GM12878 (cell line): Measurements from ENCODE around the gene NFKBIZ. TPM values are rescaled to one million over a fixed set of nuclear protein-coding genes. Genes with fewer than 3 reads are reported as not detected.

Experiments used
- ATAC-seq: fragments of 200-7000 bp; cut with Tn5 transposase; 3 replicates; pipeline ENCODE4 v1.9.1; 2020; ENCODE audit warnings: mild to moderate bottlenecking, moderate library complexity
- BruUV-seq: library from RNA; stranded (reverse); fragments of 400-500 nt; replicated peaks from 2 replicates; lab custom pipeline; 2021; lab: Mats Ljungman, UMichigan
- CTCF ChIA-PET: fragments of 300-600 bp; sonication (Branson Sonifier 250); formaldehyde crosslinking; extraction: SDS; loops from one replicate; lab custom pipeline; 2021; ENCODE audit warnings: inconsistent platforms; lab: Yijun Ruan, JAX
- POLR2A ChIA-PET: fragments of 350-600 bp; formaldehyde crosslinking; extraction: SDS; loops from one replicate; lab custom pipeline; 2021; ENCODE audit warnings: inconsistent platforms; lab: Charles Lee
- RAD21 ChIA-PET: fragments of 300-600 bp; sonication (Branson Sonifier 250); formaldehyde crosslinking; loops from one replicate; lab custom pipeline; 2023; ENCODE audit warnings: antibody characterized with exemption; ENCODE audit not compliant: unreplicated experiment; lab: Charles Lee
- SMC1A ChIA-PET: fragments of 300-600 bp; sonication (Branson Sonifier 250); formaldehyde crosslinking; loops from one replicate; lab custom pipeline; 2023; ENCODE audit not compliant: unreplicated experiment, uncharacterized antibody; lab: Charles Lee
- DNase-seq: peaks from one replicate; pipeline ENCODE4 v3.0.0-alpha.2; 2011; ENCODE audit warnings: low read depth, low spot score
- FAIRE-seq: peaks from 3 replicates; lab custom pipeline; 2011; peaks lifted over from hg19 to GRCh38; lab: Jason Lieb, UNC
- H2AFZ ChIP-seq: 2 replicates; pipeline ENCODE4 v1.6.0; 2011; ENCODE audit warnings: low read depth, low read length, control low read depth; ENCODE audit not compliant: control insufficient read depth
- H3K27ac ChIP-seq: 2 replicates; pipeline ENCODE4 v1.5.1; 2011; ENCODE audit warnings: control low read depth; ENCODE audit not compliant: control insufficient read depth, insufficient read depth
- H3K27me3 ChIP-seq, 2 experiments: replicated peaks in 1 of 2; 2 replicates each; pipeline versions ENCODE4 v1.6.0 to v1.6.1; 2011; ENCODE audit warnings: low read length in 1 of 2; ENCODE audit not compliant: control insufficient read depth in 2 of 2, insufficient read depth in 2 of 2
- H3K36me3 ChIP-seq, 2 experiments: 2 replicates each; pipeline ENCODE4 v1.5.1; 2011; ENCODE audit warnings: low read length in 1 of 2; ENCODE audit not compliant: control insufficient read depth in 2 of 2, insufficient read depth in 2 of 2
- H3K4me1 ChIP-seq: 2 replicates; pipeline ENCODE4 v1.6.1; 2011; ENCODE audit warnings: mild to moderate bottlenecking, low read length, moderate library complexity, mixed read lengths; ENCODE audit not compliant: control insufficient read depth, insufficient read depth
- H3K4me2 ChIP-seq: 2 replicates; pipeline ENCODE4 v1.6.0; 2011; ENCODE audit warnings: control low read depth; ENCODE audit not compliant: control insufficient read depth, insufficient read depth
- H3K4me3 ChIP-seq: fragments of 200-600 bp; sonication (generic); 2 replicates; pipeline ENCODE4 v1.5.1; 2016
- H3K79me2 ChIP-seq: 2 replicates; pipeline ENCODE4 v1.6.0; 2011; ENCODE audit warnings: low read length; ENCODE audit not compliant: control insufficient read depth, insufficient read depth
- H3K9ac ChIP-seq: 2 replicates; pipeline ENCODE4 v1.8.0; 2011; ENCODE audit warnings: low read length, control low read depth, mixed read lengths; ENCODE audit not compliant: control insufficient read depth, insufficient read depth
- H3K9me3 ChIP-seq: replicated peaks from 3 replicates; pipeline ENCODE4 v1.5.1; 2011; ENCODE audit warnings: mild to moderate bottlenecking, low read length; ENCODE audit not compliant: control insufficient read depth, insufficient read depth
- H4K20me1 ChIP-seq: 2 replicates; pipeline ENCODE4 v1.6.0; 2011; ENCODE audit not compliant: control insufficient read depth, insufficient read depth
- ATF7 ChIP-seq: fragments of 450-650 bp; IDR thresholded peaks from 2 replicates; pipeline ENCODE4 v1.6.1; 2016; ENCODE audit warnings: low read depth, mild to moderate bottlenecking
- CBX5 ChIP-seq: sonication (generic); IDR thresholded peaks from 2 replicates; pipeline ENCODE4 v1.6.1; 2016; ENCODE audit warnings: low read depth, moderate library complexity, mild to moderate bottlenecking, inconsistent platforms
- KDM1A ChIP-seq: fragments of 200-600 bp; sonication (generic); IDR thresholded peaks from 2 replicates; pipeline ENCODE4 v1.6.1; 2016; ENCODE audit warnings: borderline replicate concordance
- NBN ChIP-seq: fragments of 450-650 bp; IDR thresholded peaks from 2 replicates; pipeline ENCODE4 v1.6.1; 2016
- POU2F2 ChIP-seq: IDR thresholded peaks from 3 replicates; pipeline ENCODE4 v1.6.1; 2011; ENCODE audit warnings: low read depth, mild to moderate bottlenecking, low read length, borderline replicate concordance
- RBBP5 ChIP-seq: fragments of 200-600 bp; sonication (generic); conservative IDR thresholded peaks from 2 replicates; pipeline ENCODE4 v1.6.1; 2016
- RCOR1 ChIP-seq: conservative IDR thresholded peaks from 2 replicates; pipeline ENCODE4 v1.6.1; 2012; ENCODE audit warnings: low read depth, low read length, improper control_type of control experiment
- SMAD5 ChIP-seq: IDR thresholded peaks from 2 replicates; pipeline ENCODE4 v1.6.1; 2016; ENCODE audit warnings: antibody characterized with exemption, low read depth
- SMC3 ChIP-seq: IDR thresholded peaks from 2 replicates; pipeline ENCODE4 v1.6.1; 2011; ENCODE audit warnings: low read length, improper control_type of control experiment, borderline replicate concordance
- whole genome bisulfite sequencing: methylation state at CpG from one replicate; pipeline ENCODE4 v1.1.6; 2016; ENCODE audit warnings: low lambda C conversion rate; ENCODE audit not compliant: insufficient replicate concordance, insufficient coverage; ENCODE audit errors: missing lambda C conversion rate; 5-methylcytosine and 5-hydroxymethylcytosine counted together
- in situ Hi-C: fragments of 300-500 bp; cut with MboI; formaldehyde crosslinking; loops from 9 replicates; pipeline ENCODE4 v1.14.3; 2018; ENCODE audit warnings: mixed read lengths
- intact Hi-C: fragments of 100-400 bp; cut with micrococcal nuclease; formaldehyde crosslinking; loops from one replicate; pipeline ENCODE4 v1.14.2; 2022; ENCODE audit not compliant: unreplicated experiment
- polyA plus RNA-seq, 11 experiments: library from polyadenylated mRNA; depleted of rRNA in 4 of 11; unstranded in 6 of 11; stranded (reverse) in 5 of 11; fragments of >200 nt; fragmentation: Nextera tagmentation in 4 of 11; fragmentation: Illumina TruSeq in 1 of 11; extraction: Ambion mirVana in 4 of 11; extraction: Trizol in 1 of 11; gene quantifications; 1 replicate in 1 of 11; 2 replicates in 10 of 11; pipeline versions ENCODE4 v1.2.1 to v1.2.3, GENCODE V29; 2011 to 2016; ENCODE audit warnings: inconsistent platforms in 2 of 11, missing spikeins in 2 of 11, low read depth in 1 of 11
- total RNA-seq, 4 experiments: library from RNA; depleted of rRNA in 3 of 4; stranded (reverse); fragments of >200 nt in 3 of 4; fragmentation: Illumina TruSeq in 1 of 4; extraction: Trizol in 1 of 4; gene quantifications; 2 replicates each; pipeline versions ENCODE4 v1.2.1 to v1.2.3, GENCODE V29; 2013 to 2021
- TF ChIP-seq, protein P1 (sequence below): fragments of 450-650 bp; IDR thresholded peaks from 2 replicates; pipeline ENCODE4 v1.6.1; 2017; ENCODE audit warnings: low read depth, mild to moderate bottlenecking, moderate library complexity
- TF ChIP-seq, protein P2 (sequence below): IDR thresholded peaks from 2 replicates; pipeline ENCODE4 v1.6.1; 2011; ENCODE audit warnings: low read depth, mild to moderate bottlenecking, low read length, moderate library complexity, borderline replicate concordance; ENCODE audit errors: extremely low read depth
- TF ChIP-seq, protein P3 (sequence below): IDR thresholded peaks from 2 replicates; pipeline ENCODE4 v1.6.1; 2011; ENCODE audit warnings: low read depth, low read length, improper control_type of control experiment, borderline replicate concordance
- TF ChIP-seq, protein P4 (sequence below): fragments of 450-650 bp; formaldehyde crosslinking; IDR thresholded peaks from 2 replicates; pipeline ENCODE4 v1.5.0; 2022; ENCODE audit warnings: mild to moderate bottlenecking, missing genetic modification characterization
- TF ChIP-seq, protein P5 (sequence below): fragments of 450-650 bp; IDR thresholded peaks from 2 replicates; pipeline ENCODE4 v1.6.1; 2017; ENCODE audit warnings: mild to moderate bottlenecking, moderate library complexity

The NFKBIZ gene
- total and polyA plus RNA-seq, 10 of the 15 experiments (the other 5 are each of a cell fraction or from before 2014, with no cell fraction given) = 6.3 to 53.8 (median 17.3) TPM

DNA sequence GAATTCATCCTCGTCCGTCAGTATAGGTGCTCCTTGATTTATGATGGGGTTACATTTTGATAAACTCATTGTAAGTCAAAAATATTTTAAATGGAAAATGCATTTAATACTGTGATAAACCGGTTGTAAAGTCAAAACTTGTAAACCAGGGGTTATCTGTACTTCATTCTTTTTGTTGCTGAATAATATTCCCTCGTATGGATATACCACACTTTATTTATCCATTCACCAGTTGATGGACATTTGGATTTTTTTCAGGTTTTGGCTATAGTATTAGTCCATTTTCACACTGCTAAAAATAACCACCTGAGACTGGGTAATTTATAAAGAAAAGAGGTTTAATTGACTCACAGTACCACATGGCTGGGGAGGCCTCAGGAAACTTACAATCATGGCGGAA, 47.7 kb downstream of the NFKBIZ start:
- intact Hi-C loops = no loop called here
- no peak overlapping the region for H3K27ac ChIP-seq
- peaks cover 24% of the 10 kb centered on the region for H3K4me1 ChIP-seq
- TF ChIP-seq, protein P1, sequence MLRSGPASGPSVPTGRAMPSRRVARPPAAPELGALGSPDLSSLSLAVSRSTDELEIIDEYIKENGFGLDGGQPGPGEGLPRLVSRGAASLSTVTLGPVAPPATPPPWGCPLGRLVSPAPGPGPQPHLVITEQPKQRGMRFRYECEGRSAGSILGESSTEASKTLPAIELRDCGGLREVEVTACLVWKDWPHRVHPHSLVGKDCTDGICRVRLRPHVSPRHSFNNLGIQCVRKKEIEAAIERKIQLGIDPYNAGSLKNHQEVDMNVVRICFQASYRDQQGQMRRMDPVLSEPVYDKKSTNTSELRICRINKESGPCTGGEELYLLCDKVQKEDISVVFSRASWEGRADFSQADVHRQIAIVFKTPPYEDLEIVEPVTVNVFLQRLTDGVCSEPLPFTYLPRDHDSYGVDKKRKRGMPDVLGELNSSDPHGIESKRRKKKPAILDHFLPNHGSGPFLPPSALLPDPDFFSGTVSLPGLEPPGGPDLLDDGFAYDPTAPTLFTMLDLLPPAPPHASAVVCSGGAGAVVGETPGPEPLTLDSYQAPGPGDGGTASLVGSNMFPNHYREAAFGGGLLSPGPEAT = no peak
- TF ChIP-seq, protein P2, sequence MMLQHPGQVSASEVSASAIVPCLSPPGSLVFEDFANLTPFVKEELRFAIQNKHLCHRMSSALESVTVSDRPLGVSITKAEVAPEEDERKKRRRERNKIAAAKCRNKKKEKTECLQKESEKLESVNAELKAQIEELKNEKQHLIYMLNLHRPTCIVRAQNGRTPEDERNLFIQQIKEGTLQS = no peak
- TF ChIP-seq SMC3 = no peak
- no peak for TF ChIP-seq SMAD5
- no peak for TF ChIP-seq NBN
- TF ChIP-seq, protein P3, sequence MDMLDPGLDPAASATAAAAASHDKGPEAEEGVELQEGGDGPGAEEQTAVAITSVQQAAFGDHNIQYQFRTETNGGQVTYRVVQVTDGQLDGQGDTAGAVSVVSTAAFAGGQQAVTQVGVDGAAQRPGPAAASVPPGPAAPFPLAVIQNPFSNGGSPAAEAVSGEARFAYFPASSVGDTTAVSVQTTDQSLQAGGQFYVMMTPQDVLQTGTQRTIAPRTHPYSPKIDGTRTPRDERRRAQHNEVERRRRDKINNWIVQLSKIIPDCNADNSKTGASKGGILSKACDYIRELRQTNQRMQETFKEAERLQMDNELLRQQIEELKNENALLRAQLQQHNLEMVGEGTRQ = no peak
- TF ChIP-seq POU2F2 = no peak
- TF ChIP-seq CBX5 = no peak
- no peak for TF ChIP-seq RBBP5
- TF ChIP-seq ATF7 = no peak
- TF ChIP-seq, protein P4, sequence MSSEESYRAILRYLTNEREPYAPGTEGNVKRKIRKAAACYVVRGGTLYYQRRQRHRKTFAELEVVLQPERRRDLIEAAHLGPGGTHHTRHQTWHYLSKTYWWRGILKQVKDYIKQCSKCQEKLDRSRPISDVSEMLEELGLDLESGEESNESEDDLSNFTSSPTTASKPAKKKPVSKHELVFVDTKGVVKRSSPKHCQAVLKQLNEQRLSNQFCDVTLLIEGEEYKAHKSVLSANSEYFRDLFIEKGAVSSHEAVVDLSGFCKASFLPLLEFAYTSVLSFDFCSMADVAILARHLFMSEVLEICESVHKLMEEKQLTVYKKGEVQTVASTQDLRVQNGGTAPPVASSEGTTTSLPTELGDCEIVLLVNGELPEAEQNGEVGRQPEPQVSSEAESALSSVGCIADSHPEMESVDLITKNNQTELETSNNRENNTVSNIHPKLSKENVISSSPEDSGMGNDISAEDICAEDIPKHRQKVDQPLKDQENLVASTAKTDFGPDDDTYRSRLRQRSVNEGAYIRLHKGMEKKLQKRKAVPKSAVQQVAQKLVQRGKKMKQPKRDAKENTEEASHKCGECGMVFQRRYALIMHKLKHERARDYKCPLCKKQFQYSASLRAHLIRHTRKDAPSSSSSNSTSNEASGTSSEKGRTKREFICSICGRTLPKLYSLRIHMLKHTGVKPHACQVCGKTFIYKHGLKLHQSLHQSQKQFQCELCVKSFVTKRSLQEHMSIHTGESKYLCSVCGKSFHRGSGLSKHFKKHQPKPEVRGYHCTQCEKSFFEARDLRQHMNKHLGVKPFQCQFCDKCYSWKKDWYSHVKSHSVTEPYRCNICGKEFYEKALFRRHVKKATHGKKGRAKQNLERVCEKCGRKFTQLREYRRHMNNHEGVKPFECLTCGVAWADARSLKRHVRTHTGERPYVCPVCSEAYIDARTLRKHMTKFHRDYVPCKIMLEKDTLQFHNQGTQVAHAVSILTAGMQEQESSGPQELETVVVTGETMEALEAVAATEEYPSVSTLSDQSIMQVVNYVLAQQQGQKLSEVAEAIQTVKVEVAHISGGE (CRISPR knock-in tag) = no peak
- TF ChIP-seq RCOR1 = no peak
- TF ChIP-seq, protein P5, sequence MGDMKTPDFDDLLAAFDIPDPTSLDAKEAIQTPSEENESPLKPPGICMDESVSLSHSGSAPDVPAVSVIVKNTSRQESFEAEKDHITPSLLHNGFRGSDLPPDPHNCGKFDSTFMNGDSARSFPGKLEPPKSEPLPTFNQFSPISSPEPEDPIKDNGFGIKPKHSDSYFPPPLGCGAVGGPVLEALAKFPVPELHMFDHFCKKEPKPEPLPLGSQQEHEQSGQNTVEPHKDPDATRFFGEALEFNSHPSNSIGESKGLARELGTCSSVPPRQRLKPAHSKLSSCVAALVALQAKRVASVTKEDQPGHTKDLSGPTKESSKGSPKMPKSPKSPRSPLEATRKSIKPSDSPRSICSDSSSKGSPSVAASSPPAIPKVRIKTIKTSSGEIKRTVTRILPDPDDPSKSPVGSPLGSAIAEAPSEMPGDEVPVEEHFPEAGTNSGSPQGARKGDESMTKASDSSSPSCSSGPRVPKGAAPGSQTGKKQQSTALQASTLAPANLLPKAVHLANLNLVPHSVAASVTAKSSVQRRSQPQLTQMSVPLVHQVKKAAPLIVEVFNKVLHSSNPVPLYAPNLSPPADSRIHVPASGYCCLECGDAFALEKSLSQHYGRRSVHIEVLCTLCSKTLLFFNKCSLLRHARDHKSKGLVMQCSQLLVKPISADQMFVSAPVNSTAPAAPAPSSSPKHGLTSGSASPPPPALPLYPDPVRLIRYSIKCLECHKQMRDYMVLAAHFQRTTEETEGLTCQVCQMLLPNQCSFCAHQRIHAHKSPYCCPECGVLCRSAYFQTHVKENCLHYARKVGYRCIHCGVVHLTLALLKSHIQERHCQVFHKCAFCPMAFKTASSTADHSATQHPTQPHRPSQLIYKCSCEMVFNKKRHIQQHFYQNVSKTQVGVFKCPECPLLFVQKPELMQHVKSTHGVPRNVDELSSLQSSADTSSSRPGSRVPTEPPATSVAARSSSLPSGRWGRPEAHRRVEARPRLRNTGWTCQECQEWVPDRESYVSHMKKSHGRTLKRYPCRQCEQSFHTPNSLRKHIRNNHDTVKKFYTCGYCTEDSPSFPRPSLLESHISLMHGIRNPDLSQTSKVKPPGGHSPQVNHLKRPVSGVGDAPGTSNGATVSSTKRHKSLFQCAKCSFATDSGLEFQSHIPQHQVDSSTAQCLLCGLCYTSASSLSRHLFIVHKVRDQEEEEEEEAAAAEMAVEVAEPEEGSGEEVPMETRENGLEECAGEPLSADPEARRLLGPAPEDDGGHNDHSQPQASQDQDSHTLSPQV = no peak
- TF ChIP-seq KDM1A = no peak

More for the DNA sequence above, 47.7 kb downstream of the NFKBIZ start:
- SMC1A ChIA-PET = interaction anchor here (1.1 to 1.7 kb wide), 5 partner anchors 38 to 332 kb away, joined by 3 to 6 read pairs (median 4); no protein-coding TSS in a partner anchor
- RAD21 ChIA-PET = interaction anchor here (1.3 to 1.5 kb wide), 3 partner anchors 46 to 328 kb away, joined by 3 read pairs; no protein-coding TSS in a partner anchor
- Histone ChIP-seq H2AFZ (no peak overlapping the region), H4K20me1 (no peaks in the 10 kb centered on the region), H3K36me3 (no peaks in the 10 kb centered on the region), H3K4me3 (no peak overlapping the region), H3K9ac (no peak overlapping the region), H3K4me2 (no peak overlapping the region), H3K27me3 (no peaks in the 10 kb centered on the region), H3K9me3 (peaks cover 8% of the 10 kb centered on the region), H3K79me2 (no peaks in the 10 kb centered on the region)
- no TSS peak for BruUV-seq
- ATAC-seq (no peak), DNase-seq (no peak), FAIRE-seq (no peak)
- POLR2A ChIA-PET = no interaction called here
- in situ Hi-C loops = no loop called here
- CTCF ChIA-PET = interaction anchor here (0.9 to 1.7 kb wide), 3 partner anchors 35 to 328 kb away, joined by 4 to 6 read pairs (median 4); no protein-coding TSS in a partner anchor
- 93% methylated on average over 5 of the region's 5 CpGs for WGBS
